Mesendoderm (in vitro differentiated cells): Measurements from ENCODE around the gene PPP2R2C.

Experiments used
- DNase-seq: peaks from one replicate; pipeline ENCODE4 v3.0.0; 2013
- H2AK5ac ChIP-seq: 2 replicates; pipeline ENCODE4 v1.6.1; 2013; ENCODE audit warnings: low read length, inconsistent platforms
- H2BK120ac ChIP-seq: 2 replicates; pipeline ENCODE4 v1.6.1; 2013; ENCODE audit warnings: low read depth, mild to moderate bottlenecking, low read length, moderate library complexity, mixed read lengths
- H2BK15ac ChIP-seq: replicated peaks from 2 replicates; pipeline ENCODE4 v1.6.1; 2013; ENCODE audit warnings: low read depth, mild to moderate bottlenecking, moderate library complexity
- H2BK5ac ChIP-seq: 2 replicates; pipeline ENCODE4 v1.6.1; 2013; ENCODE audit warnings: low read length, inconsistent platforms
- H3K18ac ChIP-seq: 2 replicates; pipeline ENCODE4 v1.6.1; 2013; ENCODE audit warnings: mild to moderate bottlenecking, low read length, mixed read lengths
- H3K23ac ChIP-seq: one replicate; pipeline ENCODE4 v1.6.1; 2013; ENCODE audit warnings: low read length
- H3K27ac ChIP-seq: 2 replicates; pipeline ENCODE4 v1.5.1; 2013; ENCODE audit warnings: low read depth, mild to moderate bottlenecking, inconsistent platforms, low read length, moderate library complexity
- H3K27me3 ChIP-seq: 2 replicates; pipeline ENCODE4 v1.6.1; 2013; ENCODE audit warnings: low read length, control low read depth, mild to moderate bottlenecking, inconsistent platforms; ENCODE audit not compliant: insufficient read depth, poor library complexity
- H3K36me3 ChIP-seq: 2 replicates; pipeline ENCODE4 v1.6.1; 2013; ENCODE audit warnings: low read length, inconsistent platforms; ENCODE audit not compliant: control insufficient read depth, insufficient read depth
- H3K4ac ChIP-seq: one replicate; pipeline ENCODE4 v1.6.1; 2013; ENCODE audit warnings: low read depth, mild to moderate bottlenecking, low read length, moderate library complexity
- H3K4me1 ChIP-seq: 2 replicates; pipeline ENCODE4 v1.6.1; 2013; ENCODE audit warnings: low read depth, low read length, inconsistent platforms; ENCODE audit not compliant: control insufficient read depth
- H3K4me2 ChIP-seq: 2 replicates; pipeline ENCODE4 v1.6.1; 2013; ENCODE audit warnings: low read length
- H3K4me3 ChIP-seq: 2 replicates; pipeline ENCODE4 v1.5.1; 2013; ENCODE audit warnings: mild to moderate bottlenecking, low read length
- H3K56ac ChIP-seq: one replicate; pipeline ENCODE4 v1.6.1; 2013; ENCODE audit warnings: low read length
- H3K79me1 ChIP-seq: 2 replicates; pipeline ENCODE4 v1.6.1; 2013; ENCODE audit warnings: low read length, inconsistent platforms
- H3K79me2 ChIP-seq: 2 replicates; pipeline ENCODE4 v1.6.1; 2013; ENCODE audit warnings: mild to moderate bottlenecking, low read length; ENCODE audit not compliant: control insufficient read depth, insufficient read depth
- H3K9ac ChIP-seq: 2 replicates; pipeline ENCODE4 v1.6.1; 2013; ENCODE audit warnings: low read length, inconsistent platforms
- H4K5ac ChIP-seq: one replicate; pipeline ENCODE4 v1.6.1; 2013; ENCODE audit warnings: low read length
- H4K8ac ChIP-seq: one replicate; pipeline ENCODE4 v1.6.1; 2013; ENCODE audit warnings: low read depth, mild to moderate bottlenecking, control low read depth, low read length, moderate library complexity
- WGBS: extraction: QIAGEN DNeasy Blood & Tissue Kit; methylation state at CpG from one replicate; pipeline ENCODE4 v1.1.7; 2013; ENCODE audit warnings: low lambda C conversion rate, missing lambda C conversion rate; ENCODE audit not compliant: insufficient coverage; ENCODE audit errors: extremely low coverage; 5-methylcytosine and 5-hydroxymethylcytosine counted together

Gene PPP2R2C

GRCh38 chr4:6414578-6414977, 57.8 kb downstream of the PPP2R2C start:
- H3K56ac ChIP-seq: no peak overlapping the region
- H3K4me2 ChIP-seq: no peak overlapping the region
- no peak for DNase-seq
- H2BK5ac ChIP-seq: no peak overlapping the region
- no peak overlapping the region for H2BK15ac ChIP-seq
- no peak overlapping the region for H3K18ac ChIP-seq
- H3K79me2 ChIP-seq: no peaks in the 10 kb centered on the region
- H3K4me3 ChIP-seq: no peak overlapping the region
- no peak overlapping the region for H3K9ac ChIP-seq
- H2AK5ac ChIP-seq: no peak overlapping the region
- no peaks in the 10 kb centered on the region for H3K36me3 ChIP-seq
- no peak overlapping the region for H4K8ac ChIP-seq
- no peaks in the 10 kb centered on the region for H3K4me1 ChIP-seq
- H3K4ac ChIP-seq: no peak overlapping the region
- H4K5ac ChIP-seq: no peak overlapping the region
- no CpG with 5 or more reads among the region's 6 CpGs for WGBS
- H2BK120ac ChIP-seq: no peak overlapping the region
- H3K27ac ChIP-seq: no peak overlapping the region
- H3K27me3 ChIP-seq: no peaks in the 10 kb centered on the region
- no peak overlapping the region for H3K23ac ChIP-seq
- no peaks in the 10 kb centered on the region for H3K79me1 ChIP-seq

DNA sequence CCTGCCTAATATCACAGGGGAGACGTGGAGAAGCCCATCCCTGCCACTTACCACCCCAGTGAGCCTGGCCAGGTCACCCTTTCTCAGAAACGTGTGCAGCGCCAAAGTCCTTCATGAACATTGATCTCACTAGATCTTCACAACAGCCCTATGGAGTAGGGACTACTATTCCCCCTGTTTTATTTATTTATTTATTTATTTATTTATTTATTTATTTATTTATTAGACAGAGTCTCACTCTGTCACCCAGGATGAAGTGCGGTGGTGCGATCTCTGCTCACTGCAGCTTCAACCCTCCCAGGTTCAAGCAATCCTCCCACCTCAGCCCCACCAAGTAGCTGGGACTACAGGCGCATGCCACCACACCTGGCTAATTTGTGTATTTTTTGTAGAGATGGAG, 61.8 kb downstream of the PPP2R2C start:
- no peak overlapping the region for H3K18ac ChIP-seq
- no peak overlapping the region for H2AK5ac ChIP-seq
- no peak overlapping the region for H3K9ac ChIP-seq
- no peak overlapping the region for H3K27ac ChIP-seq
- no peak for DNase-seq
- H2BK15ac ChIP-seq: no peak overlapping the region
- H3K4me3 ChIP-seq: no peak overlapping the region
- no peak overlapping the region for H4K5ac ChIP-seq
- H3K4ac ChIP-seq: no peak overlapping the region
- H3K23ac ChIP-seq: no peak overlapping the region
- no peak overlapping the region for H3K4me2 ChIP-seq
- WGBS: no CpG with 5 or more reads among the region's 6 CpGs
- peaks cover under 1% of the 10 kb centered on the region for H3K4me1 ChIP-seq
- no peak overlapping the region for H3K56ac ChIP-seq
- no peaks in the 10 kb centered on the region for H3K79me2 ChIP-seq
- H3K36me3 ChIP-seq: no peaks in the 10 kb centered on the region
- H3K79me1 ChIP-seq: no peaks in the 10 kb centered on the region
- no peak overlapping the region for H2BK120ac ChIP-seq
- H4K8ac ChIP-seq: no peak overlapping the region
- H2BK5ac ChIP-seq: no peak overlapping the region
- no peaks in the 10 kb centered on the region for H3K27me3 ChIP-seq

- no peak overlapping the region for H2BK5ac ChIP-seq
- no peaks in the 10 kb centered on the region for H3K79me1 ChIP-seq
- no peak overlapping the region for H3K4me2 ChIP-seq
- H3K27ac ChIP-seq: no peak overlapping the region
- H3K27me3 ChIP-seq: no peaks in the 10 kb centered on the region
- H3K56ac ChIP-seq: no peak overlapping the region
- no peak overlapping the region for H3K4me3 ChIP-seq
- H3K23ac ChIP-seq: no peak overlapping the region
- no peak overlapping the region for H3K18ac ChIP-seq
- H4K8ac ChIP-seq: no peak overlapping the region
- no peaks in the 10 kb centered on the region for H3K79me2 ChIP-seq
- no peak for DNase-seq
- peaks cover 6% of the 10 kb centered on the region for H3K4me1 ChIP-seq
- no peak overlapping the region for H2BK120ac ChIP-seq
- no peak overlapping the region for H4K5ac ChIP-seq
- H2AK5ac ChIP-seq: no peak overlapping the region
- no CpG with 5 or more reads among the region's 11 CpGs for WGBS
- H3K36me3 ChIP-seq: no peaks in the 10 kb centered on the region
- no peak overlapping the region for H2BK15ac ChIP-seq
- no peak overlapping the region for H3K4ac ChIP-seq
- H3K9ac ChIP-seq: no peak overlapping the region
These were observed 62.3 kb downstream of the PPP2R2C start for GRCh38 chr4:6410068-6410467.

DNA sequence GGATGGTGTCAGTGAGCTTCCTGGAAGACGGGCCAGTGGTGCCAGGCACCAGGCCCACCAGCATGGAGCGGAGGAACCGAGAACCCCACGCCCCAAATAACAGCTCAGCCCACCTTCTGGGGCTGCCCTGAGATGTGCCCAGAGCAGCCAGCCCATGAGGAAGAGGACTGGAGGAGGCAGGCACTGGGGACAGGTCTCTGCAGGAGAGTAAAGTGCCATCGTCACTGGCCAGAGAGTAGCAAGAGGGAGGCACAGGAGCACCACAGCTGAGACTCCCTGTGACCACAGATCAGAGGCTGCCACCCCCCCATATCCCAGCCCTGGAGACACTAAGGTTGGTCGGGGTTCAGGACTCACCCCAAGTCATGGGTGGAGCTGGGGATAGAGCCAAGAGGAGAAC, 63.0 kb downstream of the PPP2R2C start:
- WGBS: no CpG with 5 or more reads among the region's 6 CpGs
- no peaks in the 10 kb centered on the region for H3K36me3 ChIP-seq

GRCh38 chr4:6408263-6408662, 64.2 kb downstream of the PPP2R2C start:
- Histone ChIP-seq H3K79me2 (no peaks in the 10 kb centered on the region), H3K27me3 (no peaks in the 10 kb centered on the region), H3K79me1 (no peaks in the 10 kb centered on the region), H3K23ac (no peak overlapping the region), H3K56ac (no peak overlapping the region), H3K9ac (no peak overlapping the region), H3K4ac (no peak overlapping the region), H2BK120ac (no peak overlapping the region), H3K4me3 (no peak overlapping the region), H4K5ac (no peak overlapping the region), H2BK15ac (no peak overlapping the region), H2AK5ac (no peak overlapping the region), H3K36me3 (no peaks in the 10 kb centered on the region), H3K18ac (no peak overlapping the region), H3K4me1 (peaks cover 6% of the 10 kb centered on the region), H4K8ac (no peak overlapping the region), H3K27ac (no peak overlapping the region), H3K4me2 (no peak overlapping the region), H2BK5ac (no peak overlapping the region)
- DNase-seq: peak; percentile 64
- no CpG with 5 or more reads among the region's 4 CpGs for WGBS

More for the DNA sequence above, 63.0 kb downstream of the PPP2R2C start:
- peaks cover 6% of the 10 kb centered on the region for H3K4me1 ChIP-seq
- H4K5ac ChIP-seq: no peak overlapping the region
- no peak overlapping the region for H2AK5ac ChIP-seq
- H3K79me2 ChIP-seq: no peaks in the 10 kb centered on the region
- DNase-seq: no peak
- no peak overlapping the region for H3K4me3 ChIP-seq
- H3K23ac ChIP-seq: no peak overlapping the region
- no peak overlapping the region for H3K56ac ChIP-seq
- no peak overlapping the region for H3K9ac ChIP-seq
- no peaks in the 10 kb centered on the region for H3K27me3 ChIP-seq
- H3K4ac ChIP-seq: no peak overlapping the region
- no peak overlapping the region for H4K8ac ChIP-seq
- H2BK5ac ChIP-seq: no peak overlapping the region
- H2BK120ac ChIP-seq: no peak overlapping the region
- H3K79me1 ChIP-seq: no peaks in the 10 kb centered on the region
- no peak overlapping the region for H3K4me2 ChIP-seq
- H2BK15ac ChIP-seq: no peak overlapping the region
- no peak overlapping the region for H3K27ac ChIP-seq
- no peak overlapping the region for H3K18ac ChIP-seq

DNA sequence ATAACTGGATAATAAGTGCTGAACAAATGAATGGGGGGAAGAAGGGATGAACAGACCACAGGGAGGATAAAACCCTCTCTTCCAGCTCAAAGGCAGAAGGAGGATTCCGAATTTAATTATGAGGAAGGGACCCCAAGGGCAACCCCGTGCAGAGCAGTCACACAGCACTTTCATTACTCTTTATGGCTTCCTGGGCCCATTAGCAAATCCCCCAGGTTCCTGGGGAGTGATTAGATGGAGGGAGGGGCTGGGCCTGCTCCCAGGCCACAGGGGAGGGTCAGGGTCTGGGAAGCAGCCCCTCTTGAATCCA, 67.1 kb downstream of the PPP2R2C start:
- Histone ChIP-seq H3K27ac (no peak overlapping the region), H2BK15ac (no peak overlapping the region), H3K18ac (no peak overlapping the region), H3K4me2 (no peak overlapping the region), H3K27me3 (no peaks in the 10 kb centered on the region), H3K9ac (no peak overlapping the region), H2BK120ac (no peak overlapping the region), H3K4me1 (peaks cover 6% of the 10 kb centered on the region), H4K8ac (no peak overlapping the region), H3K4ac (no peak overlapping the region), H2AK5ac (no peak overlapping the region), H3K4me3 (no peak overlapping the region), H3K23ac (no peak overlapping the region), H3K79me2 (no peaks in the 10 kb centered on the region), H3K36me3 (no peaks in the 10 kb centered on the region), H3K56ac (no peak overlapping the region), H4K5ac (no peak overlapping the region), H2BK5ac (no peak overlapping the region), H3K79me1 (no peaks in the 10 kb centered on the region)
- DNase-seq: peak; percentile 30
- WGBS: no CpG with 5 or more reads among the region's 2 CpGs
